Activated naive CD4-positive, alpha-beta T cell (primary cell): ENCODE data around the gene GSTM5.
"Not testable (repeated sequence)": the region's sequence is repeated elsewhere in the genome, so short reads cannot be mapped to it uniquely, and the experiment has no call there.

ENCODE experiments used
- DNase-seq, 4 experiments: peaks; one replicate each; lab custom pipeline; 2025; lab: John Stamatoyannopoulos, UW

The GSTM5 gene

GRCh38 chr1:109697066-109697465 lies 15.0 kb upstream of the GSTM5 start:
- no peak for DNase-seq

- DNase-seq: not testable (repeated sequence)
These were observed 14.2 kb upstream of the GSTM5 start for GRCh38 chr1:109697861-109698260.

- DNase-seq: not testable (repeated sequence)
These were observed 9.1 kb upstream of the GSTM5 start for GRCh38 chr1:109702940-109703339.

- no peak for DNase-seq
These were observed 7.9 kb upstream of the GSTM5 start for GRCh38 chr1:109704173-109704572.

- no peak for DNase-seq
These were observed 6.6 kb upstream of the GSTM5 start for GRCh38 chr1:109705411-109705810.

GRCh38 chr1:109708949-109709348 lies 3.1 kb upstream of the GSTM5 start:
- not testable (repeated sequence) for DNase-seq

- not testable (repeated sequence) for DNase-seq
These were observed 2.2 kb upstream of the GSTM5 start for GRCh38 chr1:109709822-109710221.

GRCh38 chr1:109712321-109712864 lies 342 bp downstream of the GSTM5 start:
- no peak for DNase-seq

- DNase-seq: no peak
These were observed 1.6 kb downstream of the GSTM5 start for GRCh38 chr1:109713636-109714035.

GRCh38 chr1:109714661-109715372 lies 2.8 kb downstream of the GSTM5 start:
- no peak for DNase-seq

GRCh38 chr1:109716121-109716520 lies 4.1 kb downstream of the GSTM5 start:
- DNase-seq: no peak

GRCh38 chr1:109716570-109717090 lies 4.6 kb downstream of the GSTM5 start:
- DNase-seq: no peak

- DNase-seq: no peak
These were observed 5.7 kb downstream of the GSTM5 start for GRCh38 chr1:109717729-109718128.

- DNase-seq: no peak
These were observed 6.4 kb downstream of the GSTM5 start for GRCh38 chr1:109718495-109718894.

- DNase-seq: no peak
These were observed 7.3 kb downstream of the GSTM5 start for GRCh38 chr1:109719337-109719837.

GRCh38 chr1:109721042-109721441 lies 9.0 kb downstream of the GSTM5 start:
- no peak for DNase-seq

- no peak for DNase-seq
These were observed 9.9 kb downstream of the GSTM5 start for GRCh38 chr1:109721971-109722370.

- no peak for DNase-seq
These were observed 11.0 kb downstream of the GSTM5 start for GRCh38 chr1:109722908-109723691.

GRCh38 chr1:109724933-109725332 lies 12.9 kb downstream of the GSTM5 start:
- DNase-seq: no peak

- DNase-seq: no peak
These were observed 13.5 kb downstream of the GSTM5 start for GRCh38 chr1:109725510-109725909.

GRCh38 chr1:109726007-109726406 lies 14.0 kb downstream of the GSTM5 start:
- no peak for DNase-seq

- DNase-seq: no peak
These were observed 14.8 kb downstream of the GSTM5 start for GRCh38 chr1:109726728-109727373.
